B cell (primary cell): Measurements from ENCODE around the gene RFX3. TPM values are rescaled to one million over a fixed set of nuclear protein-coding genes. Genes with fewer than 3 reads are reported as not detected.

Experiments used
- ATAC-seq: fragments of 200-7000 bp; cut with Tn5 transposase; one replicate; pipeline ENCODE4 v1.10.0; 2021; ENCODE audit warnings: low read depth, mild to moderate bottlenecking, moderate number of reproducible peaks, moderate library complexity
- CTCF ChIA-PET: fragments of 350-600 bp; sonication (Branson Sonifier 250); formaldehyde crosslinking; loops from one replicate; lab custom pipeline; 2021; ENCODE audit warnings: antibody characterized with exemption, inconsistent platforms; lab: Charles Lee
- POLR2A ChIA-PET: fragments of 350-600 bp; sonication (Branson Sonifier 250); formaldehyde crosslinking; loops from one replicate; lab custom pipeline; 2021; ENCODE audit warnings: antibody characterized with exemption; lab: Charles Lee
- DNase-seq: peaks from one replicate; pipeline ENCODE4 v3.0.0; 2013
- H2AFZ ChIP-seq: 2 replicates; pipeline ENCODE4 v1.6.1; 2012; ENCODE audit warnings: mild to moderate bottlenecking, low read depth, low read length; ENCODE audit not compliant: insufficient read depth, poor library complexity, severe bottlenecking
- H3K27ac ChIP-seq, 2 donors: 1 replicate in 1 of 2; 2 replicates in 1 of 2; pipeline ENCODE4 v1.5.1; 2012 to 2013; ENCODE audit warnings: low read length in 2 of 2, mild to moderate bottlenecking in 2 of 2, moderate library complexity in 1 of 2
- H3K27me3 ChIP-seq, 4 experiments: fragments of 200-600 bp in 1 of 4; sonication (generic) in 1 of 4; replicated peaks in 1 of 4; 1 replicate in 2 of 4; 2 replicates in 2 of 4; pipeline versions ENCODE4 v1.6.1 to v1.7.0; 2013 to 2016; ENCODE audit warnings: low read length in 3 of 4, mild to moderate bottlenecking in 2 of 4, mixed read lengths in 1 of 4, moderate library complexity in 1 of 4; ENCODE audit not compliant: insufficient read depth in 4 of 4, control insufficient read depth in 3 of 4; ENCODE audit errors: control extremely low read depth in 1 of 4
- H3K36me3 ChIP-seq, 2 experiments: replicated peaks in 1 of 2; 1 replicate in 1 of 2; 2 replicates in 1 of 2; pipeline versions ENCODE4 v1.6.1 to v1.7.1; 2013; ENCODE audit warnings: low read length in 1 of 2; ENCODE audit not compliant: insufficient read depth in 2 of 2, control insufficient read depth in 1 of 2; ENCODE audit errors: control extremely low read depth in 1 of 2, extremely low read depth in 1 of 2
- H3K4me1 ChIP-seq, 2 donors: fragments of 200-600 bp in 1 of 2; sonication (generic) in 1 of 2; 1 replicate in 1 of 2; 2 replicates in 1 of 2; pipeline versions ENCODE4 v1.5.1 to v1.6.1; 2013 to 2017; ENCODE audit warnings: low read length in 2 of 2; ENCODE audit not compliant: control insufficient read depth in 2 of 2, insufficient read depth in 2 of 2
- H3K4me2 ChIP-seq: replicated peaks from 2 replicates; pipeline ENCODE3; 2012; ENCODE audit warnings: mild to moderate bottlenecking, low read depth, low read length; ENCODE audit not compliant: poor library complexity, severe bottlenecking
- H3K4me3 ChIP-seq, 5 experiments: fragments of 200-600 bp in 1 of 5; sonication (generic) in 1 of 5; 1 replicate in 3 of 5; 2 replicates in 2 of 5; pipeline versions ENCODE4 v1.5.1 to v1.7.0; 2011 to 2016; ENCODE audit warnings: low read length in 4 of 5, mild to moderate bottlenecking in 4 of 5, low read depth in 2 of 5, control low read depth in 1 of 5, moderate library complexity in 1 of 5; ENCODE audit not compliant: insufficient read depth in 1 of 5; ENCODE audit errors: control extremely low read depth in 1 of 5, extremely low read depth in 1 of 5
- H3K79me2 ChIP-seq: fragments of 200-600 bp; sonication (generic); one replicate; pipeline ENCODE4 v1.6.0; 2016; ENCODE audit warnings: low read length; ENCODE audit not compliant: control insufficient read depth, insufficient read depth
- H3K9ac ChIP-seq: fragments of 200-600 bp; sonication (generic); 2 replicates; pipeline ENCODE4 v1.6.1; 2017; ENCODE audit warnings: mild to moderate bottlenecking, low read length, moderate library complexity
- H3K9me3 ChIP-seq, 3 donors: one replicate each; pipeline versions ENCODE4 v1.6.1 to v1.7.1; 2013; ENCODE audit warnings: low read length in 2 of 3; ENCODE audit not compliant: control insufficient read depth in 2 of 3, insufficient read depth in 1 of 3; ENCODE audit errors: control extremely low read depth in 1 of 3
- H4K20me1 ChIP-seq: 2 replicates; pipeline ENCODE4 v1.6.0; 2012; ENCODE audit warnings: mild to moderate bottlenecking, low read length; ENCODE audit not compliant: insufficient read depth, control insufficient read depth, poor library complexity, severe bottlenecking
- H3K27ac Mint-ChIP-seq: one replicate; pipeline ENCODE4 v1.8.0; 2021; ENCODE audit warnings: mixed read lengths
- H3K27me3 Mint-ChIP-seq: one replicate; pipeline ENCODE4 v1.8.0; 2021; ENCODE audit warnings: mixed read lengths
- H3K4me1 Mint-ChIP-seq: one replicate; pipeline ENCODE4 v1.8.0; 2021; ENCODE audit warnings: mixed read lengths
- H3K4me3 Mint-ChIP-seq: one replicate; pipeline ENCODE4 v1.8.0; 2021; ENCODE audit warnings: mixed read lengths
- H3K9me3 Mint-ChIP-seq: one replicate; pipeline ENCODE4 v1.8.0; 2022; ENCODE audit warnings: mixed read lengths; ENCODE audit not compliant: insufficient read depth
- CTCF ChIP-seq: fragments of 200-600 bp; IDR thresholded peaks from one replicate; pipeline ENCODE4 v1.8.0; 2022; ENCODE audit warnings: antibody characterized with exemption, mild to moderate bottlenecking
- EZH2 ChIP-seq: IDR thresholded peaks from 2 replicates; pipeline ENCODE4 v1.6.1; 2012; ENCODE audit warnings: borderline replicate concordance, low read depth, mild to moderate bottlenecking, moderate library complexity, low read length; ENCODE audit not compliant: insufficient read depth, poor library complexity, severe bottlenecking
- WGBS: methylation state at CpG from one replicate; pipeline ENCODE4 v1.1.5; 2013; ENCODE audit warnings: missing lambda C conversion rate; ENCODE audit not compliant: insufficient coverage; 5-methylcytosine and 5-hydroxymethylcytosine counted together
- intact Hi-C: fragments of 100-400 bp; cut with micrococcal nuclease; formaldehyde crosslinking; loops from one replicate; pipeline ENCODE4 v1.10.0; 2022
- polyA plus RNA-seq: library from polyadenylated mRNA; depleted of rRNA; stranded (reverse); fragments of >200 nt; gene quantifications from 2 replicates; pipeline ENCODE4 v1.2.3, GENCODE V29; 2012
- total RNA-seq, 2 donors: library from RNA; stranded (reverse); fragments of 120-200 nt in 1 of 2; gene quantifications; 1 replicate in 1 of 2; 2 replicates in 1 of 2; pipeline versions ENCODE4 v1.2.3 to v1.2.4, GENCODE V29; 2013 to 2022

The RFX3 gene
- total and polyA plus RNA-seq, 2 donors (not counting 1 experiment from before 2014, with no cell fraction given), result 6.1 to 39.1 TPM

GRCh38 chr9:3480353-3480655 is 45.5 kb downstream of the RFX3 start:
- H3K4me1 ChIP-seq, result peaks cover 36 to 39% of the 10 kb centered on the region in 2 donors
- peak overlapping the region; percentile 92 for H3K27ac Mint-ChIP-seq
- peak overlapping the region; percentile 53 for H3K4me2 ChIP-seq
- TF ChIP-seq EZH2 (no peak), CTCF (no peak)
- peaks cover 0 to 10% (median 5%) of the 10 kb centered on the region in 3 donors for H3K9me3 ChIP-seq
- H3K4me3 Mint-ChIP-seq, result no peak overlapping the region
- 94% methylated on average over 2 of the region's 3 CpGs for WGBS
- DNase-seq (no peak), ATAC-seq (no peak)
- peak overlapping the region; percentile 61 to 63 for H3K27ac ChIP-seq
- no peaks in the 10 kb centered on the region for H3K79me2 ChIP-seq
- no peaks in the 10 kb centered on the region for H4K20me1 ChIP-seq
- CTCF ChIA-PET, result interaction anchor here (1.1 to 1.8 kb wide), 2 partner anchors 8 to 10 kb away, joined by 3 to 5 read pairs; no protein-coding TSS in a partner anchor
- no peak overlapping the region for H3K9ac ChIP-seq
- H3K27me3 Mint-ChIP-seq, result no peaks in the 10 kb centered on the region
- H3K9me3 Mint-ChIP-seq, result peaks cover 4% of the 10 kb centered on the region
- no peak overlapping the region for H2AFZ ChIP-seq
- intact Hi-C loops, result loop anchor here (2.0 kb wide), 1 partner anchor 14 kb away; no protein-coding TSS in a partner anchor
- no peak overlapping the region for H3K4me3 ChIP-seq
- H3K36me3 ChIP-seq, result peaks cover 2 to 12% of the 10 kb centered on the region in 2 experiments
- H3K27me3 ChIP-seq, result no peaks in the 10 kb centered on the region
- POLR2A ChIA-PET, result interaction anchor here (1.2 kb wide), 1 partner anchor 47 kb away, joined by 3 read pairs; no protein-coding TSS in a partner anchor
- peaks cover 45% of the 10 kb centered on the region for H3K4me1 Mint-ChIP-seq
